Measurements from ENCODE around the gene SH2B2.
"Not testable (repeated sequence)": the region's sequence is repeated elsewhere in the genome, so short reads cannot be mapped to it uniquely, and the experiment has no call there.

SH2B2 gene

DNA sequence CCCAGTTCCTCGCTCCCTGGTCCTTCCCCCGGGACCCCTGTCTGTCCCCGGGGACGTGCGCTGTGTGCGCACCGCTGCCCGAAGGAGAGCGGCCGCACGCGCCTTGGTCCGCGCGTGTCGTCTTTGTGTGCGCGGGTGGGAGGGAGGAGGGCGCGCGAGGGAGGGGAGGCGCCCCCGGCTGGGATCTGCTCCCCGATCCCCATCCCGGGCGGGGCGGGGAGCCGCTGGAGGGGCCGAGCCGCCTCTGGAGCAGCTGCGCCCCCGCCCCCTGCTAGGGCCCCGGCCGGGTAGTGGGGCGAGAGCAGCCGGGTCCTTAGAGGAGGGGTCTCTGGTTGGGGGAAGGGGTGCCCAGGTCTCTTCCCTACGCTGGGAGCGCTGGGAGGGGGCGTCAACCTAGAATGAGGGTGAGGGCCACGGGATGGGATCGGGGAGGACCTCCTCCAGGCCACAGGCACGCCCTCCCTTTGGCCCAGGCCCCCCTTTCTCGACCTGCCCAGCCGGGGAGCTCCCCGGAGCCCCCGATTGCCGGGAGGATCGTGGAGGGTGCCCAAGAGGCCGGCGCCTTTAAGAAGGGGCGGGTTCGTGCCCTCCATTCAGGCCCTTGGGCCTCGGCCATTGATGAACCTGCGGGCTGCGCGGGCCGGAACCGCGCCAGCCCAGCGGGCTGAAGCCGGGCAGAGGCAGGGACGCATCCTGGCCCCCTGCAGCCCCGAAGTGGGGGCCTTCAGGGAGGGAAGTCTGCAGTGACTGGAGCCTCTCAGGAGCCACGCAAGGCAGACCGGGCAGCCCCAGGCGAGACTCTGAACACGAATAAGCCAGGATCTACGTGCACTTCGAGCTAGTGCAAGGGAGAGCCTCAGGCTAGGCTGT, 678 bp downstream of the SH2B2 start:
- DNase-seq, result peak; percentile 20

DNA sequence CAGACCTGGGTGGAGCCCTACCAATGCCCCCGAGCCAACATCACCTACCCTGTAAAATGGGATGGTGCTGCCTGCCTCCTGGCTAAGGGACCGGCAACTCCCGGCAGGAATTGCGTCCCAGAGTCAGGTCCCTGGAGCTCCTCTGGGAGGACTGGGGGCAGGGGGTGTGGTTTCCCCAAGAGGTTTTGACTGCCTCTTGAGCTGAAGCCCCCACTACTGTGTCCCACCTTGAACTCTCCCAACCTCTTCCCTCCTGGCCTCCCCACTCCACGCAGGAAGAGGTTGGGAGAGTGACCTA, 1.3 kb downstream of the SH2B2 start:
- DNase-seq, result no peak

DNA sequence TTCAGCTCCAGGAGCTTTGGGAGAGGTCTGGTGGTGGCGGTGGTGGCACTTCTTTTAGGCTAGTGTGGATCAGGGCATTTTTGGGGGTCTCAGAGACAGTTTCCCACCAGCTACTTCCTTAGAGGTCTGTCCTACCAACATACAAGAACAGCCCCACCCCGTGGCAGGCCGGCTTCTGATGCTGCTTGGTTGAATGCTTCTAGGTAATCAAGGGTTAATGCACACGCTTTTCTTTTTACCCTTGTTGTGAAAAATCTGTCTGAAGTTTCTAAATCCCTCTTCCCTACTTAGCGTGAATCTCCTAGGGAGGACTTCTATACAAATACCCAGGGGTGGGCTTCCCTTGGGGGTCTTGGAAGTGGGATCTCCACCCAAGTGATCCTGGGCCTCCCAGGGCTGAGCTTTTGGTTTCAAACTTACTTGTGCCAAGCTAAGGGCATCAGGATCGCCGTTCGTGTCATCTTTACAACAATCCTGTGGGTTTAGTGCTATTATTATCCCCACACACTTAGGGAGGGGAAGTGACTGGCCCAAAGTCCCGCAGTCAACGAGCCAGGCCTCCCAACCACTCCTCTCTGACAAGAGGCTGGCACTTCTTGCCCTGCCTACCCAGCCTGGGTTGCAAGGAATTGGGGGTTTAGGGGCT, 1.7 kb downstream of the SH2B2 start:
- no peak for DNase-seq

DNA sequence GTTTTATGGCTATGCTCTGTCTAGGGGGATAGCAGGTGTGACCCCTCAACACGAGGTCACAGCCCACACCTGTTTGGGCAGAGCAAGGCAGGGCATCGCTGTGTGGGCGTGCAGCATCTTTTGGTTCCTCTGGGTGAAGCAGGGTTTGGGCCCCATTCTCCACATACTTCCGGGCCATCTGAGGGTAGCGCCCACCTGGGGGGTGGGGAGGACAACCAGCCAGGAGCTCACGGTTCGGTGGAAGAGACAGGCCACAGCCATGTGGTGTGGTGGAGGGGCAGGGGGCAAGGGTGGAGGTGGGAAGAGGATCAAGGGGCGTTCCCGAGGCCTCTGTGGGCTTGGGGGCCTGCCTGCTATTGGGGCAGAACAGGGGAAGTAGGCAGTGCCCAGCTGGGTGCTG, 2.4 kb downstream of the SH2B2 start:
- no peak for DNase-seq

DNA sequence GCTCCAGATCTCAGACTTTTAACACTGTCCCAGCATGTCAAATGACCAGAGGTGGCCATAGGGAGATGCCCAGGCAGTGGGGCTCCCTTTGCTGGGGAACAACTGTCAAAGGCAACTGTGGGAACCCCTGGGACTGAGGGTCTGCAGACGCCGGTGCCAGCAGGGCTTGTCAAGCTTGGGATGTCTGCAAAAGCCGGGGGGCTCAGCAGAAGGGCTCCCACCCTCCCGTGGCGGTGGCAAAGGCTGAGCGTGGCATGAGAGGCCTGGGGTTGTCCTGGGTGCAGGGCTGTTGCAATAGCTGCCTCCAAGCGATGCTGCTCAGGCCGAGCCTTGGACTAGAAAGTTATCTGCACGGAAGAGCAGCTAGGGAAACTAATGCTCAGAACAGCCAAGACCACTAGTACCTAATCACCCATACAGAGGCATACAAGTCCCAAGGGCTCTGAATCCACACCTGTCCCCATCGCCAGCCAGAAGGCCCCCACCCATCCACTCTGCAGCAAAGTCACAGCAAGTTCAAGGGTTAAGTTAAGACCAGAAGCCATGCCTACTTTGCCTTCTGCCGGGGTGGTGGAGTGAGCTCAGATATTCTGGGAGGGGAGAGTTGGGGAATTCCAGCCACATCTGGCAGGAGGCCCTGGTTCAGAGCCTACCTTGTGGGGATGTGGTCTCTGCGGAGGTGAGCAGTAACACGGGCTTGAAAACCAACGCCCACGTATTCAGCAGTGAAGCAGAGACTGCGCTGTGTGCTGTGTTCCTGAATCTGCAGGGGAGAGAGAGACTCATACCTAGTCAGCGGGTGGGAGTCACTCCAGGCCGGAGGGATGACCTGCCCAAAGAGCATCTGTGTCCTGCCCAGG, 4.6 kb downstream of the SH2B2 start:
- DNase-seq, result no peak

DNA sequence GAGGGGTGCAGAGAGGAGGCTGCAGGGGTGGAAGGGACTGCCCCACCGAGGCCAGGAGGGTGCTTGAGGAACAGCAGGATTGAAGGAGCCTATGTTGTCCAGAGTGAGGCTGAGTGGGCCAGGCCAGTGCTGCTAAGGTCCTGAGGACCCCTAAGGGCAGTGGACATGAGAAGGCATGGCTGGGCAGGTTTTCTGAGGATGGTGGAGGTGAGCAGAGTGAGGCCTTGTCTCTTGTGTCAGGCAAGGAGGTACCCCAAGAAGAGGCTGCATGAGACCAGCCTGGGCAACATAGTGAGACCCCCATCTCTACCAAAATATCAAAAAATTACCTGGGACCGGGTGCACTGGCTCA, 5.2 kb downstream of the SH2B2 start:
- no peak for DNase-seq

DNA sequence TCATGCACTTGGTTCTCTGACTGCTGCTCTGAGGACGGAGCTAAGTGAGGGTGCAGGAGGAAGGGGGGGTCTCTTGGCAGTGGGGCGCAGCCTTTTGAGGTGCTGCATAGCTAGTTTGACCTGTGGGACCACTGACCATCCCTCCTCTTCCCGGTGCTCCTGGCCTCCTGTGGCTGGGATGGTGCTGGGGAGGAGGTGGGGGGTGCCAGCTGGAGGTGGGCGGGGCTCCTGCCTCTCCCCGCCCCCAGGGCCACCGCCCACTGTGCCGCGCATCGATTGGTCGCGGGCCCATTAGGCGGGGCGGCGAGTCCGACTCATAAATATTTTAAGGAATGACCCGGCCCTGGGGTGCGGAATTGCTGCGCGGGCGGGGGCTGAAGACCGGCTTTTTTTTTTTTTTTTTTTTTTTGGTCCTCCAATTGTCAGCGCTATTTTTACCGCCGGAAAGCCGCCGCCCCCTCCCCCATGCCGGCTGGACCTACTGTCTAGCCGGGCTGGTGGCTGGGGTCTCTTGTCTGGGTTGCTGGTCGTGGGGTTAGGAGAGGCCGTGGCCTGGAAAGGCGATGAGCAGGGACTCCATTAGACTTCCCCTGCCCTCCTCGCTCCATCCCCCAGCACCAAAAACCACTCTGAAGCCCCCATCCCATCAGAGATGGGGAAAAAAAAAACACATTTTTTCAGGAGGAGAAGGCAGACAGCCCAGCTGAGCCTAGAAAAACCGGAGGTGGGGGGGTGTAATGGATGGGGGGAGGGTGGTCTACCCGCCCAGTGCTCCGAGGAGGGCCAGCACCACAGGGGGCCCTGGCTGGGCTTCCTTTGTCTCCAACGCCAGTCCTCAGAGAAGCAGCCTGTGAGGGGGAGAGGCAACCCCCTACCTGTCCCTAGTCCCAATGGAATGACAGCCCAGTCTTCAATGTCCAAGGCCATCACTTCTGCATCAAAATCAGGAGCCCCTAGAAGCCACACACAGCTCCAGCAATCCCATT, 6.4 kb downstream of the SH2B2 start:
- DNase-seq, result no peak

DNA sequence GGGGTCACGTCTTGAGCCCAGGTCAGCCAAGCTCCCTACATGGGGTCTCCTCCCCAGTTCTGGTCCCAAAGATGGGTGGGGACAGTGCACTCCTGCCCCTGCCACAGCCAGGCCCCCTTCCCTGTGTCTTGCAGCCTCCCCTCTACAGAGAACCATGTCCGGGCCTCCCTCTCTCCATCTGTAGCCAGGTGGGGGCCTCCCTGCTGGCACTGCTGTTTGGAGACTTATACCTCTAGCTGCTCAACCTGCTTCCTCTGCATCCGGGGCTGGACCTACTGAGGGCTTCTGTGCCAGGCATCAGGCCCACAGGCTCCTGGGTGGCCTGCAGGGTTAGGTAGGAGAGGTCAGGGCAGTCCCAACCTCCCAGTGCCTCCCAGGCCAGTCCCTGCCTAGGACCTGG, 7.9 kb downstream of the SH2B2 start:
- no peak for DNase-seq

DNA sequence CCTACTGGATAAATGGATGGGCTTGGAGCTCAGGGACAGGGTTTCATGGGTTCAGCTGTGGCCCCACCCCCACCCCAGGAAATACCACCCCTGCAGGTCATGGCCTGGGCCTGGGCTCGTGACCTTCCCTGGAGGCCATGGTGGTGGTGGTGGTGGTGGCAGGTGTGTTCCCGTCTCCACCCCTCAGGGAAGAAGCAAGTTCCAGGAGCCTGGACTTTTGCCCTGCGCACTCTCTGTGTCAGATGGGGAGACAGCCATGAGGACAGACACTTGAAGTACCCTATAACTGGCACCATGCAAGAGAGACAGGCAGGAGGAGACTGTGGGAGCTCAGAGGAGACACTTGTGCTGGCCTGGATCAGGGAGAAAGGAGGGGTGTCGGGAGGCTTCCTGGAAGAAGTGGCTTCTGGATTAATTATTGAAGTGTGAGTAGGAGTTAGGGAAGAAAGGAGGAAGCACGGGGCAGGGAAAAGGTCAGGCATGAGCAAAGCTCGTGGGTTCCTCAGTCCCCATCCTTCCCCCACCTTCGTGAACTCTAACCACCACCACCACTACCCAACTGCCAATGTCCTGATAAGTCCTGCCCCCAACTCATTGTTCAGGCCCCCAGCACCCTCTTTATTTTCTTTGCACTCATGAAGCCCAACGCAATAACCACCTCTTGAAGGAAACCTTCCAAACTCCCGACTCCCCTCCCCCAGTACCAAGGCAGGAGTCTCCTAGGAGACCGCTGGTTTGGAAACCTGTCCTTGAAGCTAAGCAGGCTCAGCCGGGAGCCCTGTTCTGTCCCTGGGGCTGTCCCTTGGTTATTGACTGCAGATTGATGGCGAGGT, 8.9 kb downstream of the SH2B2 start:
- DNase-seq, result no peak

DNA sequence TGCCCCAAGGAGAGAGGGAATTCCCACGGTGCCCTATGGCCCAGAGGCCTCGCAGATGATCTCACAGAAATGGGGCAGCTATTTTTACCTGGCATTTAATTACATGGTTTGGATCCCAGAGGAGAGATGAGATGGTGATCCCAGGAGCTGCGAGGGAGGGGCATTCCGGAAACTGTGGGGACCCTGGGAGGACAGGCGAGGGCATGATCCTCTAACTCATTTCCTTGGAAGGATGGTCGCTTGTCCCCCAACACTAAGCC, 9.4 kb downstream of the SH2B2 start:
- DNase-seq, result no peak

DNA sequence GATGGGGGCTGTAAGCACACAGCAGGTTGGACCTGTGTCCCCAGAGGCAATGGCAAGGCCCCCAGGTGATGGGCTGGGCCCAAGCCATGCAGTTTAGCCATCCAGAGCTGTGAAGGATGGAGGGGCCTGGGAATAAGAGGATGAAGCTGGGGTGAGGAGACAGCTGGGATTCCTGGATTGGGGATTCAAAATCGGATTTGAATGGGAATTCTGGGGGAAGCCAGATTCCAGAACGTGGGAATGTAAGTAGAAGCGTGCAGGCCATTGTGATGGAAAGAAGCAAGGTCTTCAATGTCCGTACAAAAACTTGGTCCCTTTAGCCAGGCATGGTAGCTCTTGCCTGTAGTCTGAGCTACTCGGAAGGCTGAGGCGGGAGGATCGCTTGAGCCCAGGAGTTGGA, 9.8 kb downstream of the SH2B2 start:
- no peak for DNase-seq

DNA sequence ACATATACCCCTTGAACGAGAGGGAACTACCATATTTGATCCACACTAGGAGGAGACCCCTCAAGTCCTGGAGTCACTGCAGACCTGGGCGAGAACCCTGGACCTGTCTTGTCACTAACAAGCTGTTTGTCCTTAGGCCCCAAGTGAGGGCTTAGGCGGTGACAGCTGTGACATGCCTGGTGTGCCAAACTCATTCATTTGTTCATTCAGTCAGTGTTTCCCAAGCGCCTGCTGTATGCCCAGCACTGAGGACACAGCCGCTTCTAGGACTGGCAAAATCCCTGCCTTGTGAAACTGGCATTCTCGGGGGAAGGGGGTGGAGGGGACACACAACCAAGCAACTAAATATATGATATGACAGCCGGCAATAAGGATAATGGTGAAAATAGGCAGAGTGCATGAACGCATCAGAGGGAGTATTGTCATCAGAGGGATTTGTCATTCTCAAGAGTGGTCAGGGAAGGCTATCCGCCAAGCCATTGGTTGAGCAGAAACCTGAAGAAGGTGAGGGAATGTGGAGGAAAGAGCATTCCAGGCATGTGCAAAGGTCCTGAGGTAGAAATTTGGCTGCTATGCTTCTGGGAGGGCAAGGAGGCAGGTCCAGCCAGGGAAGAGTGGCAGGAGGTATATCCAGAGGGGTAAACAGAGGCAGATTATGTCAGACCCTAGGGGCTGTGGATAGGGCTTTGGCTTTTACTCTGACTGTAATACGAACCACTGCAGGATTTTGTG, 11.0 kb downstream of the SH2B2 start:
- no peak for DNase-seq

DNA sequence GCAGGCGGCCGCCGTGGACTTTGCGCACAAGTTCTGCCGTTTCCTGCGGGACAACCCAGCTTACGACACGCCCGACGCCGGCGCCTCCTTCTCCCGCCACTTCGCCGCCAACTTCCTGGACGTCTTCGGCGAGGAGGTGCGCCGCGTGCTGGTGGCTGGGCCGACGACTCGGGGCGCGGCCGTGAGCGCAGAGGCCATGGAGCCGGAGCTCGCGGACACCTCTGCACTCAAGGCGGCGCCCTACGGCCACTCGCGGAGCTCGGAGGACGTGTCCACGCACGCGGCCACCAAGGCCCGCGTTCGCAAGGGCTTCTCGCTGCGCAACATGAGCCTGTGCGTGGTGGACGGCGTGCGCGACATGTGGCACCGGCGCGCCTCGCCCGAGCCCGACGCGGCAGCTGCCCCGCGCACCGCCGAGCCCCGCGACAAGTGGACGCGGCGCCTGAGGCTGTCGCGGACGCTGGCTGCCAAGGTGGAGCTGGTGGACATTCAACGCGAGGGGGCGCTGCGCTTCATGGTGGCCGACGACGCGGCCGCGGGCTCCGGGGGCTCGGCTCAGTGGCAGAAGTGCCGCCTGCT, 14.1 kb downstream of the SH2B2 start:
- no peak for DNase-seq

DNA sequence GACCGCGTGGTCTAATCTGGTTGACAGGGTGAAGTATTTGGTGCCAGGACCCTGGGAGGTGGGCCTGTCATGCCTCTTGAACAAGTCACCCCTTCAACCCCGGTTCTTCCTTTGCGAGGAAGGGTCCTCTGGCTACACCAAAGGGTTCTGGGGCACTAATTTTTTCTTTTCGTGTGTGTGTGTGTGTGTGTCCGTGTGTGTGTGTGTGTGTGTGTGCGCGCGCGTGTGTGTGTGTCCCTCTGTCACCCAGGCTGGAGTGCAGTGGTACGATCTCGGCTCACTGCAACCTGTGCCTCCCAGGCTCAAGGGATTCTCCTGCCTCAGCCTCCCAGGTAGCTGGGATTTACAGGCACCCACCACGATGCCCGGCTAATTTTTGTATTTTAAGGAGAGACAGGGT, 14.7 kb downstream of the SH2B2 start:
- DNase-seq, result not testable (repeated sequence)

DNA sequence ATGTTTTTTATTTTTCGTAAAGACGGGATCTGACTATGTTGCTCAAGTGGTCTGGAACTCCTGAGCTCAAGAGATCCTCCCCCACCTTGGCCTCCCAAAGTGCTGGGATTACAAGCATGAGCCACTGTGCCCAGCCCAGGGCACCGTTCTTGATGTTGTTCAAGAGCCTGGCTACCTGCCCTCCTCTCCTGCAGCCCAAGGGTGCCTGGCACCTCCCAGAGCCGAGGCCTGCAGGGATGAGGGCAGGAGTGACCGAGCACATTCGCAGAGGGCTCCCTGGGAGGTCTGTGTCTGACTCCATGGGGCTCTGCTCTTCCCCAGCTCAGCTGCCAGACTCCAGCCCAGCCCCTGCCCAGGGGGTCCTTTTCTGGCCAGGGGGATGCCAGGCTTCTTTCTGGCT, 15.4 kb downstream of the SH2B2 start:
- no peak for DNase-seq

DNA sequence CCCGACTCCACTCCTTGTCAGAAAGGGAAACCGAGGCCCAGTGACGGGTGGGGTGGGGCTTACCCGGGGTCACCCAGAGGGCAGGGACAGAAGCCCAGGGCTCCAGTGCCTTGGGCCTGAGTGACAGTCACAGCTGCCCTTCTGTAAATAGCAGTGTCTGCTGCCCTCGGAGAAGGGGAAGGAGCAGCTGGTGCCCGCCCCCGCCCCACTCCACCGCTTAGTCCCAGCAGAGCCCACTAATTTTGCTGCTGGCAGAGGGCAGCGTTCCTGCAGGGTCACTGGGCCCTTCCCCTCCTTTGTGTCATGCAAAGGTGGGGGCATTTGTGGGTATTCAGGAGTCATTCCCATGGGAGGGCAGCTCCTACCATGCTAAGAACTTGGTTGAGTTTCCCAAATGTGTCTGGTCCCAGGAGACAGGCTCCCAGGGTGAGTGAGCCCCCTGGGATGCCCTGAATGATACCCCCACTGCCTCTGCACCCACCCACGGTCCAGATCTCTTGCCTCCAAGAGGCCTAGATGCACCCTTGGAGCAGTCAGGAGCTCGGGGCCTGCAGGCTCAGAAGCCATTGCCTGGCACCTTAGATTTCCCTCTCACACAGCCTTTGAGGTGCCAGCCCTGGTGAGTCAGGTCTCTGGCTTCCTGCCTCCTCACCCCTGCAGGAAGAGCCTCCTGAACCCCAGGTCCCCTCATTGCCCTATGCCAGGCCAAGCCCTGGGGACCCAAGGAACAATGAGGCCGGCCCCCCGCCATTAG, 17.2 kb downstream of the SH2B2 start:
- no peak for DNase-seq

DNA sequence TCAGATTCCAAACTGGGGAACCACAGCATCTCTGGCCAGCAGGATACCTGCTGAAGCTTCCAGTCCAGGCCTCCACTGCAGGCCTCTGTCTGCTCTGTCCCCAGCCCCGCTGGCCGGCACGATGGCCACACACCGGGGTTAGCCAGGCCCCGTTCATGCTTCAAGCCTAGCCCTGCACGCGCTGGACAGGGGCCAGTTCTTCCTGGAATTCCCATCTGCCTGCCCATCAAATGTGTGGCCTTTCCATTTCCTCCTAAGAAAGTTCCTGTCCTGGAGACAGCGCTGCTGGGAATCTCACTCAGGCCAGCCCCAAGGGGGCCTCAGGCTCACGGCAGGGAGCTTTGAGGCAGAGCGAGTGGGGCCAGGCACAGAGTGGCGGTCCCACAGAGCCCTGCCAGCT, 18.0 kb downstream of the SH2B2 start:
- no peak for DNase-seq

DNA sequence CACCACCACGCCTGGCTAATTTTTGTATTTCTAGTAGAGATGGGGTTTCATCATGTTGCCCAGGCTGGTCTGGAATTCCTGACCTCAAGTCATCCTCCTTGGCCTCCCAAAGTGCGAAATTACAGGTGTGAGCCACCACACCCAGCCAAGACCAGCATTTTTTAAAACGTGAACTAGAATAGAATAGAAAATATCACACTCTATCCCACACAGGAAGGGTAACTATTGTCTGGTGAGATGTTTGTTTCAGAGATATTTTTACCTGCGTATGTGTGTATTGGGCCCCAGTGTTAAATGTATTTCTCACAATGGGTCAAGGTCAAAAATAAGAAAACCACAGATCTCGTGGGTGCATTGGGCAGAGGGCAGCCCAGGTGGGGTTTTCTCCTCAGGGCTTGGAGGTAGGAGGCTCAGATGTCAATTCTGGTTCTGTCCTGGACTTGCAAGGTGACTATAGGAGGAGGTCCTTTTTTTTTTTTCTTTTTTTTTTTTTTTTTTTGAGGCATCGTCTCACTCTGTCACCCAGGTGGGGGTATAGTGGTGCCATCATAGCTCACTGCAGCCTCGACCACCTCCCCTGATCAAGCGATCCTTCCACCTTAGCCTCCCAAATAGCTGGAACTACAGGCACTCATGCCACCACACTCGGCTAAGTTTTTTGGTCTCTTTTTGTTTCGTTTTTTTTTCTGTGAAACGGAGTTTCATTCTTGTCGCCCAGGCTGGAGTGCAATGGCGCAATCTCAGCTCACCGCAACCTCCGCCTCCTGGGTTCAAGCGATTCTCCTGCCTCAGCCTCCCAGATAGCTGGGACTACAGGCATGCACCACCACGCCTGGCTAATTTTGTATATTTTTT, 19.0 kb downstream of the SH2B2 start:
- DNase-seq, result no peak

Data from NCI-H1105 treated with DMSO at 0.1 percent for 48 hours (cell line).